Astrocyte (in vitro differentiated cells and primary cell): ENCODE results near the gene NAT14. TPM values are rescaled to one million over a fixed set of nuclear protein-coding genes. Genes with fewer than 3 reads are reported as not detected.

Source experiments
- DNase-seq: peaks from one replicate; pipeline ENCODE4 v3.0.0-alpha.2; 2010; ENCODE audit warnings: low read depth
- FAIRE-seq: peaks from 2 replicates; lab custom pipeline; 2011; peaks lifted over from hg19 to GRCh38; lab: Jason Lieb, UNC
- H2AFZ ChIP-seq: 2 replicates; pipeline ENCODE4 v1.6.0; 2012; ENCODE audit warnings: low read depth, low read length, inconsistent platforms
- H3K27ac ChIP-seq: 2 replicates; pipeline ENCODE4 v1.5.1; 2011; ENCODE audit warnings: low read depth, low read length, inconsistent platforms
- H3K27me3 ChIP-seq: 2 replicates; pipeline ENCODE4 v1.6.0; 2011; ENCODE audit warnings: low read length, inconsistent platforms; ENCODE audit not compliant: insufficient read depth
- H3K36me3 ChIP-seq: 2 replicates; pipeline ENCODE4 v1.5.1; 2011; ENCODE audit warnings: low read length, inconsistent platforms; ENCODE audit not compliant: insufficient read depth
- H3K4me1 ChIP-seq: 2 replicates; pipeline ENCODE4 v1.5.1; 2011; ENCODE audit warnings: low read length, inconsistent platforms; ENCODE audit not compliant: insufficient read depth
- H3K4me2 ChIP-seq: 2 replicates; pipeline ENCODE4 v1.6.0; 2012; ENCODE audit warnings: low read length, inconsistent platforms
- H3K4me3 ChIP-seq: 2 replicates; pipeline ENCODE4 v1.5.1; 2011; ENCODE audit warnings: low read depth, mild to moderate bottlenecking, low read length, inconsistent platforms; ENCODE audit not compliant: insufficient read depth
- H3K79me2 ChIP-seq: 2 replicates; pipeline ENCODE4 v1.6.0; 2012; ENCODE audit warnings: mild to moderate bottlenecking, low read length, inconsistent platforms; ENCODE audit not compliant: insufficient read depth
- H3K9ac ChIP-seq: 2 replicates; pipeline ENCODE4 v1.6.0; 2012; ENCODE audit warnings: mild to moderate bottlenecking, low read length, inconsistent platforms
- H3K9me3 ChIP-seq: 2 replicates; pipeline ENCODE4 v1.5.1; 2012; ENCODE audit warnings: low read depth, mild to moderate bottlenecking, low read length, inconsistent platforms; ENCODE audit not compliant: insufficient read depth
- H4K20me1 ChIP-seq: 2 replicates; pipeline ENCODE4 v1.6.0; 2012; ENCODE audit warnings: low read length, inconsistent platforms; ENCODE audit not compliant: insufficient read depth
- H3K27ac Mint-ChIP-seq: one replicate; pipeline ENCODE4 v1.8.0; 2021; ENCODE audit warnings: mild to moderate bottlenecking, mixed read lengths; ENCODE audit not compliant: unreplicated experiment
- H3K27me3 Mint-ChIP-seq: one replicate; pipeline ENCODE4 v1.8.0; 2021; ENCODE audit warnings: low read depth, mixed read lengths; ENCODE audit not compliant: unreplicated experiment
- H3K36me3 Mint-ChIP-seq: one replicate; pipeline ENCODE4 v1.8.0; 2021; ENCODE audit warnings: low read depth, mixed read lengths; ENCODE audit not compliant: unreplicated experiment
- H3K4me1 Mint-ChIP-seq: one replicate; pipeline ENCODE4 v1.8.0; 2021; ENCODE audit warnings: low read depth, mixed read lengths; ENCODE audit not compliant: unreplicated experiment
- H3K4me3 Mint-ChIP-seq: one replicate; pipeline ENCODE4 v1.8.0; 2021; ENCODE audit warnings: mild to moderate bottlenecking, moderate library complexity, mixed read lengths; ENCODE audit not compliant: unreplicated experiment
- H3K9me3 Mint-ChIP-seq: one replicate; pipeline ENCODE4 v1.8.0; 2021; ENCODE audit warnings: mild to moderate bottlenecking, mixed read lengths; ENCODE audit not compliant: unreplicated experiment
- EZH2 ChIP-seq: IDR thresholded peaks from 2 replicates; pipeline ENCODE4 v1.6.1; 2012; ENCODE audit warnings: mild to moderate bottlenecking, low read length, inconsistent platforms; ENCODE audit not compliant: insufficient read depth
- total RNA-seq: library from RNA; stranded (reverse); gene quantifications from 2 replicates; pipeline ENCODE4 v1.2.1, GENCODE V29; 2021
- TF ChIP-seq, protein P1 (sequence below): IDR thresholded peaks from 2 replicates; pipeline ENCODE4 v1.5.1; 2011; ENCODE audit warnings: low read depth, mild to moderate bottlenecking, inconsistent platforms, low read length, moderate library complexity; ENCODE audit not compliant: insufficient read depth

The NAT14 gene
- total RNA-seq, 1 donor from 2014 or later: 71.2 TPM

DNA sequence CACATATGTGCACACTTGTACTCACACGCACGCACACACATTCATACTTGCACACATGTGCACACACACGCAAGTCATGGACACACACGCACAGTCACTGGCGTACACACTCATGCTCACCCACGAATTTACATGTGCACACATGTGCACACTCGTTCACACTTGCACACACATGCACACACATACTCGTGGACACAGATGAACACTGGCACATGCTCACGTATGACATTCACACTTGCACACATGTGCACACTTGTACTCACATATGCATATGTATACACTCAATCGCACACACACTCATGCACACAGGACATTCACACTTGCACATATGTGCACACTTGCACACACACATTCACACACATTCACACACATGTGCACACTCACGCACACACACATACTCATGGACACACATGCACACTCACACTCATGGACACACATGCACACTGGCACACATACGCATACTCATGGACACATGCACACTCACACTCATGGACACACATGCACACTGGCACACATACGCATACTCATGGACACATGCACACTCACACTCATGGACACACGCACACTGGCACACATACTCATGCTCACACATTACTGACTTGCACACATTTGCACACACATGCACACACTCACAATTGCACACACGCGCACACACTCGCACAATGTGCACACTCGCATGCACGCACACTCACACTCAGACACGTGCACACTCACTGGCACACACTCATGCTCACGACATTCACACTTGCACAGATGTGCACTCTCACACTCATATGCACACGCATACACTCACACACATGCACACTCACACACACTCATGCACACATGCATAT, 42.4 kb downstream of the NAT14 start:
- H3K36me3 ChIP-seq: no peaks in the 10 kb centered on the region
- no peaks in the 10 kb centered on the region for H3K4me1 ChIP-seq
- no peak overlapping the region for H3K4me3 Mint-ChIP-seq
- no peak overlapping the region for H3K27ac ChIP-seq
- H3K9me3 ChIP-seq: no peaks in the 10 kb centered on the region
- H2AFZ ChIP-seq: no peak overlapping the region
- no peaks in the 10 kb centered on the region for H3K27me3 ChIP-seq
- DNase-seq (no peak), FAIRE-seq (no peak)
- H3K27ac Mint-ChIP-seq: no peak overlapping the region
- H3K36me3 Mint-ChIP-seq: no peaks in the 10 kb centered on the region
- H3K4me2 ChIP-seq: no peak overlapping the region
- no peaks in the 10 kb centered on the region for H3K79me2 ChIP-seq
- H3K9me3 Mint-ChIP-seq: no peaks in the 10 kb centered on the region
- H3K4me1 Mint-ChIP-seq: no peaks in the 10 kb centered on the region
- H3K27me3 Mint-ChIP-seq: no peaks in the 10 kb centered on the region
- TF ChIP-seq, protein P1, sequence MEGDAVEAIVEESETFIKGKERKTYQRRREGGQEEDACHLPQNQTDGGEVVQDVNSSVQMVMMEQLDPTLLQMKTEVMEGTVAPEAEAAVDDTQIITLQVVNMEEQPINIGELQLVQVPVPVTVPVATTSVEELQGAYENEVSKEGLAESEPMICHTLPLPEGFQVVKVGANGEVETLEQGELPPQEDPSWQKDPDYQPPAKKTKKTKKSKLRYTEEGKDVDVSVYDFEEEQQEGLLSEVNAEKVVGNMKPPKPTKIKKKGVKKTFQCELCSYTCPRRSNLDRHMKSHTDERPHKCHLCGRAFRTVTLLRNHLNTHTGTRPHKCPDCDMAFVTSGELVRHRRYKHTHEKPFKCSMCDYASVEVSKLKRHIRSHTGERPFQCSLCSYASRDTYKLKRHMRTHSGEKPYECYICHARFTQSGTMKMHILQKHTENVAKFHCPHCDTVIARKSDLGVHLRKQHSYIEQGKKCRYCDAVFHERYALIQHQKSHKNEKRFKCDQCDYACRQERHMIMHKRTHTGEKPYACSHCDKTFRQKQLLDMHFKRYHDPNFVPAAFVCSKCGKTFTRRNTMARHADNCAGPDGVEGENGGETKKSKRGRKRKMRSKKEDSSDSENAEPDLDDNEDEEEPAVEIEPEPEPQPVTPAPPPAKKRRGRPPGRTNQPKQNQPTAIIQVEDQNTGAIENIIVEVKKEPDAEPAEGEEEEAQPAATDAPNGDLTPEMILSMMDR: no peak
- H3K4me3 ChIP-seq: no peak overlapping the region
- no peaks in the 10 kb centered on the region for H4K20me1 ChIP-seq
- H3K9ac ChIP-seq: no peak overlapping the region

DNA sequence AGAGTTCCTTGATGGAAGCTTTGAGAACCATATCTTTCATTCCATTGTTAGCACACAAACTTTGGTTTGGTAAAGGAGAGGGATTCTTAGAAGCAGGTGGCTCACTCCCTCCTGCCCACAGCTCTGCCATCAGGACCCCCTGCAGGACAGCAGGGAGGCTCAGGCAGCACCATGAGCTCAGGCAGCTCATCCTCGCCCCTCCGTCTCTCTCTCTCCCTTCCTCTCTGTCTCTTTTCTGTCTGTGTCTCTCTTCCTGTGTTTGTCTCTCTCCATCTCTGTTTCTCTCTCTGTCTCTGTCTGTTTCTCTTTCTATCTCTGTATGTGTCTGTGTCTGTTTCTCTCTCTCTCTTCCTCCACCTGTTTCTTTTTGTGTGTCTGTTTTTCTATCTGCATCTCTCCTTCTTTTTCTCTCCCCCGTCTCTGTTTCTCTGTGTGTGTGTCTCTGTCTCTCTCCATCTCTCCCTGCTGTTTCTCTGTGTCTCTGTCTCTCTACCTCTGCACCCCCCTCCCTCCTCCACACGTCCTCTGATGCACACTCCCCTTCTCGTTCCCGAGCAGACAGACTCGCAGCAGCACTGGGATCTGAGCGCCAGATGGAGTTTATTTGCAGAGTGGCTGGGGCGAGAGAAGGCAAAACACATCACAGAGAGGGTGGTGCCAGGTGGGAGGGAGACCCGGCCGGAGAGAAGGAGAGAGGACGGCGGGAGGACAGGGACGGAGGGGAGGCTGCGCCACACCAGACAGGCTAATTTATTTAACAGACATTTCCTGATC, 43.2 kb downstream of the NAT14 start:
- TF ChIP-seq, protein P1: no peak
- TF ChIP-seq EZH2: no peak

More for the DNA sequence above, 43.2 kb downstream of the NAT14 start:
- H3K4me2 ChIP-seq: peak overlapping the region; percentile 20
- Mint-ChIP-seq H3K9me3 (no peaks in the 10 kb centered on the region), H3K27ac (no peak overlapping the region), H3K4me1 (no peaks in the 10 kb centered on the region), H3K4me3 (no peak overlapping the region), H3K36me3 (no peaks in the 10 kb centered on the region), H3K27me3 (no peaks in the 10 kb centered on the region)
- H3K4me1 ChIP-seq: no peaks in the 10 kb centered on the region
- no peak overlapping the region for H3K27ac ChIP-seq
- H3K79me2 ChIP-seq: no peaks in the 10 kb centered on the region
- H3K4me3 ChIP-seq: no peak overlapping the region
- no peaks in the 10 kb centered on the region for H3K36me3 ChIP-seq
- no peak overlapping the region for H2AFZ ChIP-seq
- H3K9ac ChIP-seq: no peak overlapping the region
- FAIRE-seq: no peak
- DNase-seq: no peak
- H3K27me3 ChIP-seq: no peaks in the 10 kb centered on the region
- no peaks in the 10 kb centered on the region for H4K20me1 ChIP-seq
- no peaks in the 10 kb centered on the region for H3K9me3 ChIP-seq
